ENCODE results near the gene LGALS7.

Gene LGALS7

GRCh38 chr19:38727306-38727867, 45.9 kb downstream of the LGALS7 start:
- Histone ChIP-seq H3K4me3 (ENCODE audit: low read depth, low read length) (no peak overlapping the region), H3K27me3 (replicated peaks) (no peaks in the 10 kb centered on the region), H3K27ac (no peak overlapping the region), H3K36me3 (replicated peaks) (peaks cover 90% of the 10 kb centered on the region)
- DNase-seq: no peak
- in situ Hi-C loops (cut with HindIII; ENCODE audit: low pct_ligation_motif_present, low sequenced_read_pairs): no loop called here
- TF ChIP-seq CTCF (IDR thresholded peaks at IDR 0.05; ENCODE audit: low read depth, low read length, missing control alignments): no peak

- no peak overlapping the region for H3K4me3 ChIP-seq (ENCODE audit: low read depth, low read length)
- no peak for DNase-seq
- H3K27ac ChIP-seq: no peak overlapping the region
- in situ Hi-C loops (cut with HindIII; ENCODE audit: low pct_ligation_motif_present, low sequenced_read_pairs): no loop called here
- peaks cover 90% of the 10 kb centered on the region for H3K36me3 ChIP-seq (replicated peaks)
- H3K27me3 ChIP-seq (replicated peaks): no peaks in the 10 kb centered on the region
- TF ChIP-seq CTCF (IDR thresholded peaks at IDR 0.05; ENCODE audit: low read depth, low read length, missing control alignments): no peak
Measured at GRCh38 chr19:38726761-38727301, 46.5 kb downstream of the LGALS7 start.

GRCh38 chr19:38726284-38726673, 47.0 kb downstream of the LGALS7 start:
- no peak for DNase-seq
- Histone ChIP-seq H3K4me3 (ENCODE audit: low read depth, low read length) (no peak overlapping the region), H3K27ac (no peak overlapping the region), H3K36me3 (replicated peaks) (peaks cover 90% of the 10 kb centered on the region), H3K27me3 (replicated peaks) (no peaks in the 10 kb centered on the region)
- no peak for TF ChIP-seq CTCF (IDR thresholded peaks at IDR 0.05; ENCODE audit: low read depth, low read length, missing control alignments)
- in situ Hi-C loops (cut with HindIII; ENCODE audit: low pct_ligation_motif_present, low sequenced_read_pairs): no loop called here

DNA sequence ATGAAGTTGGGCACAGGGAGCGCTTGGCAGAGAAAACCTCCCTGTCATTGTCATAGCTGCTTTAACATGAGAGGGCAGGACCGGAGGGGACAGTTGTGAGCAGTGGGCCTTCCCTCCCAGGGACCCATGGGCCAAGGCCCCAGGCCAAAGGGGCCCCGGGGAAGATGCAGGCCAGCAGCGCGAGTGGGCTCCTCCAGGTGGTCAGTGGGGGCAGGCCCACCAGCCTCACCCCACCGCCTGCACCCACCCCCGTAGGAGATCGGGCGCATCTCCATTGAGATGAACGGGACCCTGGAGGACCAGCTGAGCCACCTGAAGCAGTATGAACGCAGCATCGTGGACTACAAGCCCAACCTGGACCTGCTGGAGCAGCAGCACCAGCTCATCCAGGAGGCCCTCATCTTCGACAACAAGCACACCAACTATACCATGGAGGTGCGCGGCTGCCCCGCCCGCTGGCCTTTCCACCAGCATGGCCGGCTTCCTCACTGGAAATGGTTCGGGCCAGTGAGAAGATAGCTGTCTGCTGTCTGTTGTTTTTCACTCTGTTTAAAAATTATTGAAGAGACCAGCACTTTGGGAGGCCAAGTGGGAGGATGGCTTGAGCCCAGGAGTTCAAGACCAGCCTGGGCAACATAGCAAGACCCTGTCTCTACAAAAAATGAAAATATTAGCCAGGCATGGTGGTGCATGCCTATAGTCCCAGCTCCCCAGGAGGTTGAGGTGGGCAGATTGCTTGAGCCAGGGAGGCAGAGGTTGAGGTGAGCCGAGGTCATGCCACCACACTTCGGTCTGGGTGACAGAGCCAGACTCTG, 47.6 kb downstream of the LGALS7 start:
- Histone ChIP-seq H3K4me3 (ENCODE audit: low read depth, low read length) (no peak overlapping the region), H3K36me3 (replicated peaks) (peaks cover 90% of the 10 kb centered on the region), H3K27me3 (replicated peaks) (no peaks in the 10 kb centered on the region), H3K27ac (no peak overlapping the region)
- no peak for DNase-seq
- in situ Hi-C loops (cut with HindIII; ENCODE audit: low pct_ligation_motif_present, low sequenced_read_pairs): no loop called here
- TF ChIP-seq CTCF (IDR thresholded peaks at IDR 0.05; ENCODE audit: low read depth, low read length, missing control alignments): no peak

DNA sequence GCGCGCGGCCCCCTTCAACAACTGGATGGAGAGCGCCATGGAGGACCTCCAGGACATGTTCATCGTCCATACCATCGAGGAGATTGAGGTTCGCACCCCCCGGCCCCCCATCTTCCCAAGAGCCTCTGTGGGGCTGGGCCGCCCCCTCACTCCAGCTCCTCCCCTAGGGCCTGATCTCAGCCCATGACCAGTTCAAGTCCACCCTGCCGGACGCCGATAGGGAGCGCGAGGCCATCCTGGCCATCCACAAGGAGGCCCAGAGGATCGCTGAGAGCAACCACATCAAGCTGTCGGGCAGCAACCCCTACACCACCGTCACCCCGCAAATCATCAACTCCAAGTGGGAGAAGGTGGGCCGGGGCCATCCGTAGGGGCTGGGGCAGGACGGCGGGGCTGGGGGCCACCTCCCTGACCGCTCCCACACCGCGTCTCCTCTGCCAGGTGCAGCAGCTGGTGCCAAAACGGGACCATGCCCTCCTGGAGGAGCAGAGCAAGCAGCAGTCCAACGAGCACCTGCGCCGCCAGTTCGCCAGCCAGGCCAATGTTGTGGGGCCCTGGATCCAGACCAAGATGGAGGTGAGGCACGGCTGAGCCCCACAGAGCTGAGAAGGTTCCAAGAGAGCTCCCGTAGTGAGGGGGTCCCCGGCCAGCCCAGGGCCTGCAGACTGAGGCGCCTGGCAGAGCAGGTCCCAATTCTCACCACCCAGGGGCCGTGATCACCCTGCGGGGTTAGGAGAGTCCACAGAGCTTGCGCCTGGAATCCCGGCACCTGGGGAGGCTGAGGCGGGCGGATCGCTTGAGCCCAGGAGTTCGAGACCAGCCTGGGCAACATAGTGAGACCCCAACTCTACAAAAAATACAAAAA, 49.1 kb downstream of the LGALS7 start:
- no peak for TF ChIP-seq CTCF (IDR thresholded peaks at IDR 0.05; ENCODE audit: low read depth, low read length, missing control alignments)
- no peak overlapping the region for H3K4me3 ChIP-seq (ENCODE audit: low read depth, low read length)
- H3K36me3 ChIP-seq (replicated peaks): peaks cover 89% of the 10 kb centered on the region
- H3K27me3 ChIP-seq (replicated peaks): no peaks in the 10 kb centered on the region
- in situ Hi-C loops (cut with HindIII; ENCODE audit: low pct_ligation_motif_present, low sequenced_read_pairs): no loop called here
- no peak overlapping the region for H3K27ac ChIP-seq
- DNase-seq: no peak
